ENCODE data around the gene MSRB3.

MSRB3 gene

DNA sequence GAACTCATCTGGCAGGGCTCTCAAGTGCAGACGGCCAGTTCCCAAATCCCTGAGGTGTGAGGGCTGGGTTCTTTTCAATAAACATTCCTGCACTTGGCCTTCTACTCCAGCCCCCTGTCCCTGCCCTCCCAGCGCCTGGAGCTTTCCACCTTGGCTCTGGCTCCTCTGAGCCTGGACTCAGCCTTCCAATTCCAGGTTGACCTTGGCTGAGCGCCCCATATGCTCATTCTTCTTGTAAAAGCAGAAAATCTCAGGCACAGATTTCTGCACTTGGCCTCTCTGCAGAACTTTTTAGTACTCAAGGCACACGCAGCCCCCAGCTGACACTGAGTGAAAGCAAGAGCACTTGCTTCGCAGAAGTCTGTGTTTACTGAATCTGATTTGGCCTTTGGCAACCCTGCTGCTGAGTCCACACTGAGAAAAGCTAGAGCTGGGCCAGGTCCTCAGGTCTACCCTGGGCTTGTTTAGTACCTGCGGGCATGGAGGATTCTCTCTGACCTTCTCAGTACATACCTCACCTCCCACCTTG is 222.7 kb downstream of the MSRB3 start:
- DNase-seq, result no peak

DNA sequence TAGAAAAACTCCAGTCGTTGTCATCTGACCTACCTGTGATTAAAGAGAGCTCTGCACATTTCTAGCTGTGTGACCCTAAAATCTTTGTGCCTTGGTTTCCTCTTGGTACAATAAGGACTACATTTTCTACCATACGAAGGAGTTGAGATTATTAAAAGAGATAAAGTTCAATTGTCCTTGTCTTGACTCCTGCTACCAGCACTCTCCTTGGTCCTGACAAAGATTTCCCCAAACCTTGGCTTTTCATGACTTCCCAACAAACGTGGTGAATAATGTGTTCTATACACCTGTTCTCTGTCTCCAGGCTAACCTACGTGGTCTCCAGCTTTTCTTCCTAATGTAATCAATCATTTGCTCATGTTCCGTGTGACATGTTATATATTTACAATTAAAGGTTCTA is 223.5 kb downstream of the MSRB3 start:
- DNase-seq, result no peak

DNA sequence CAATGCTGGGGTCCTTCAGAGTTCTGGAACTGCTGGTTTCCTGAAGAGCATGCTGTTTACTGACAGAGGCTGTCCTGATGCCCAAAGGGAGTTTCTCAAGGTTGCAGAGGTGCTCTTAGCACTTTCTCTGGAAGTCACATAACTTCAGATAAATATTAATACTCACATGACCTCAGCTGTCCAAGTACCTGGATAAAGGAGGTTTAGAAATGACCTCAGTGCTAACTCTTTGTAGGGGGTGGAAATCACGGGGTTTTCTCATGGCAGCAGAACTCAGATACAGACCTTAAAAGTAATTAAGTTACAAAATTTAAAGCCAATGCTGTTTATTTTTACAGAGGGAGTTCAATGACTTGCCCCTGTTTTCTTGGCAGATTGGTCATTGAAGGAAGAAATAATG is 225.9 kb downstream of the MSRB3 start:
- no peak for DNase-seq

DNA sequence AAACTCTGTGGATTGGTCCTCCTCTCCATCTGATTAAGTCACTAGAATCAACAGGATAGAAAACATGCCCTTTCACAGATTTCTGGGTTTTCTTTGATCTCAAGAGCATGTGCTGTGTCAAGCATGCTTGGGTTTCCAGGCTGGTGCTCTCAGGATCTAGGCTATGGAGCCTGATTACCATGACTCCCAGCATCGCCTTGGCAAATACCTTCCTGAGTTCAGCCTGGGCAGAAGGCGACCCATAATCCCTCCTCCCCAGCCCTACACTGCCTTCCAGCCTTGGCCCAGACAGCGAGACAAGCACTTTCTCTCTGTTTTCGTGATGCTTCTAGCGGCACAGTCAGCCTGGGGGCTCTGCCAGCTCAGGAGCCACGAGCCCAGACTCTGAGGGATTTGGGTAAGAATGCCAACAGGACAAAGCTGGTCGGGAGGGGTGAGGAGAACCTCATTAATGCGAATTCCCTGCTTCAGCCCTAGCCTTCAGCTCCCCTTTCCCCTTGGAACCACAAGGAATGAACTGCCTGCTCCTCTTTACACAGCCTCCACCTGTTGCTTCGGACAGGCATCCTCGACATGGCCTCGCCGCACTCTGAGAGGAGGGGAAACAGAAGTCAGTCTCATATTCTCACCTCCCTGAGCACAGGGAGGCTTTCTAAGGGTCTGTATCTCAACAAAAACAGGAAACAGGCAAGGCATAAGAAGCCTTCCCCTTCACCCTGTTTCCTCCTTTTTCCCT is 227.1 kb downstream of the MSRB3 start:
- no peak for DNase-seq

DNA sequence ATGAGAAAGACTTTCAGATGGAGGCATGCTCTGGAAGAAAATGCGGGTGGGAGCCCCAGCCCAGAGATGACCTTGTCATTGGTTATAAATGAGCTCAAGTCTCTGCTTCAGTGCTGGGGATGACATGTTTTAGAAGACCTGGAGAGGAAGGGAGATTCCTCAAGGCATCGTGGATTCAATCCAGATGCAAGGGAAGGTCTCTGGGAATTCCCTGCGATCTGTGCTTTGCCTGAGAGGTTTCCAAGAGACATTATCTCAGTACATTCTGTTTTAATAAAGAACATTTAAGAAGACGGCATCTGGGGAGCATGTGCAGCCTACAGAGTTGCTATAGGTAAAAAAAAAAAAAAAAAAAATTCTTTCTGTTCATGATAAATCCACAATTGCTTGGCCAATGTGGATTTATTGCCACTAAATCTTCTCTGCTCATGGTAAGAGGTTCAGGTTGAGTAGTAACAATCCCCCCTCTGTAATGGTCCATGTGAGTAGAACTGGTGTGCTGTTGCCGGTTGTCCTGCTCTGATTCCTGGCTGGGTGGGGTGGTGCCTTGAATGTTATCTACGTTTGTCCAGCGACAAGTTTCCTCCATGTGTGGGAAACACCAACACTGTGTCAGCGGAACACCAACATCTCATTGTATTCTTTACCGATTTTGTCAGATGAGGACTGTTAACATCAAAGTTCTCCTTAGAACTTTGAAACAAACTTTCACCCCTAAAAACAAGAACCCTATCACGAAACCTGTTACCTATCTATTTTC is 230.0 kb downstream of the MSRB3 start:
- DNase-seq, result no peak

DNA sequence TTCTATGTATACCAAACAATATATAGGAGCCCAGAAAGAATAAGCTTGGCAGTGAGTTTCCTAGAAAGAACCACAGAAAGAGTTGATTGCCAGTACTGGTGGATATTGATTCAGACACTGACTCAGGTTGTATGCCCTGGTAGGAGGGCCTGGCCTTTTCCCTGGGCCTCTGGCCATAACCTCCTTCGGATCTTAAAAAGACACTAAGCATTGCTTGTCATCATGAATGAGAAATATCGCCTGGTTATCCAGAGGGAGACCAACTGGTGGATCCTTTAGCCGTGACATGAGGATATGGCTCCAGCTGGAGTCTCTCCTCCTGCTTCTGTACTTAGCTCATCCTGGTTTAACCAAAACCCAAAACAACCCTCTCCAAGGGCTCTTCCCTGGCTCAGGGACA is 231.5 kb downstream of the MSRB3 start:
- DNase-seq, result no peak

DNA sequence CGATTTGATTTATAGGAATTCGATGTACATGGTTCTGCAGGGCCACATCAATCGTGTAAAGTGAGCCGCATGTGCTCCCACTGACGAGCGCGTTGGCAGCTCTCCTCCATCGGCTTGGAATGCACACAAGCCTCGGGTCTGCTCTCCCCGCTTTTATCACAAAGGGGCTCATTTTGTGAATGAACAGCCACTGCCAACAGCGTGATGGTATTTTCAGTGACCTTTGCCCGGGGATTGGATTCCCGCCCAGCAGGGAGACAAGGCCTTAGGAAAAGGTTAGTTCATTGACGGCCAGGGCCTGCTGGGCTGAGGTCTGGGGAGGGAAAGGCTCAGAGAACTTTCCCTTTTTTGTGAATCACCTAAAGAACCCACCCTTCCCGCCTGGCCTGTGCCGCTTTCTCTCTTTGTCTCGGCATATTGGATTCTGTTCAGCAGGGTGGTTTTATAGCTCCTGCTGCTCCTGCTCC is 232.1 kb downstream of the MSRB3 start:
- no peak for DNase-seq

DNA sequence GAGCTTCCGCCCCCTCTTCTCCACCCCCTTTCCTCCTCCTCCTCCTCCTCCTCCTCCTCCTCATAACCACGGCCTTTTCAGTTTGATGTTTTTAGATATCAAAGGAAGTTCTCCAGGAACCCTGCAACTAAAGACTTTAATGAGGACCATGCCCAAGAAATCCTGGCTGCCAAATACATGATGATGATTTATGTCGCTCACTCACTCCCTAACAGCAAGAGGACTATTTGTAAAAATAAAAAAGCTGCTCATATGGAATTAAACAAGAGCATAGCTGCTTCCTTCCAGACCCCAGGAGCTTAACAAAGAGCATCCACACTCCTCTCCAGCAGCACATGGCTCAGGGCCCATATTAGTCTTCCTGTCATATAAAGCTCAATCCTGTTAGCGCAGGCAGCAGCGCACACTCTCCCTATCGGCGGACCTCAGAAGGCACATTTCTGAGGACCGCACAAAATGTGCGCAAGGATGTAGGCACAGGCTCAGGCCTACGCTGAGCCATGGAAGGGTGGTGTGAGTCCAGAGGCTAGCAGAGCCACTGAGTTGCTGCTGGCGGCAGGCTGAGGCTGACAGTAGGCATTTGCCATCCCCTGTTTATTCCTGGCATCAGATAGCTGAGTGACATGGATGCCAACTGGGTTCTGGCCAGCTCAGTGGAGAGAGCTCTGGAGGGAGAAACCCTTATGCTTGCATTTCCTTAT is 232.8 kb downstream of the MSRB3 start:
- DNase-seq, result no peak

DNA sequence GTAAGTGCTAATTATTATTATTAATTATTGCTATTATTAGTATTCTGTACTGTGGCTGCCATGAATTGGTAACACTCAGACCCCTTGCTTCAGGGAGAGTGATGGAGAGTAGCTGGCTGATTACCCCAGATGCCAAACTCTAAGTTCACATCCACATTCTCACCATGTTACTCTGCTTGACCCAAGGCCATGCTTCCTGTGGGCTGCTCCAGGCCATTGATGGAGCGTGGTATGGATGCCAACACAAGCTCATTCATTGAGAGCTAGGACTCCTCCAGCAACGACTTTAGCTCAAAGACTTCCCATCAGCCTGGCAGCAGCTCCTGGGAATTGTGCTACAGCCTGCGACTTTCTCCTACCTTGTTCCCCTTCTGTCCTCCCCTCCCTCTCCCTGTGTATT is 233.4 kb downstream of the MSRB3 start:
- no peak for DNase-seq

Data from NCI-H2171 (cell line).